ENCODE measurements around the gene BEST1.

Gene BEST1

DNA sequence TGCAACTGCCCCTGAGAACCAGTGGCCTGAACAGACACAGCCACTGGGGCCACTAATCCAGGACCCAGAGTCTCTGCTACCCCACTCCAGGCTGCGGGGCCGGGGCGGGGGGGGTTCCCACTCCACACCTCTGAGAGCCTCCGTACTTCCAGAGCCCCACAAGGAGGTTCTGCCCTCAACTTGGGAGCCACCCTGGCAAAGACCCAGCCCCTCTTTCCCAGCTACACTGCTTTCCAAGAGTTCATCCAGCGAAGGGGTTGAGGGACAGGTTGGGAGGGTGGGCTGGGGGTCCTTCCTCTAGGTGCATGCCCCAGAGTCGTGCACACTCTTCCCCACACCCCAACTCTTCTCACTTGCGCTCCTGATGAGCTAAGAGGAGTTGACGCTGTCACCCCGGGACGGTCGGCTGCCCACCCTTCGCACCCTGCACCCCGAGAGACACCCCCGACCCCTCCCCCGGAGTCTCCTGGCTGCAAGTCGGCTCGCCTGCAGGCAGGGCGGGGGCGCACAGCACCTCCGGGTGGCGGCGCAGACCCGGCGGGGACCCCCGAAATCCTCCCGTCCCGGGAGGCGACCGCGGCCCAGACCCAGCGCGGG is 33.3 kb upstream of the BEST1 start:
- DNase-seq: no peak

DNA sequence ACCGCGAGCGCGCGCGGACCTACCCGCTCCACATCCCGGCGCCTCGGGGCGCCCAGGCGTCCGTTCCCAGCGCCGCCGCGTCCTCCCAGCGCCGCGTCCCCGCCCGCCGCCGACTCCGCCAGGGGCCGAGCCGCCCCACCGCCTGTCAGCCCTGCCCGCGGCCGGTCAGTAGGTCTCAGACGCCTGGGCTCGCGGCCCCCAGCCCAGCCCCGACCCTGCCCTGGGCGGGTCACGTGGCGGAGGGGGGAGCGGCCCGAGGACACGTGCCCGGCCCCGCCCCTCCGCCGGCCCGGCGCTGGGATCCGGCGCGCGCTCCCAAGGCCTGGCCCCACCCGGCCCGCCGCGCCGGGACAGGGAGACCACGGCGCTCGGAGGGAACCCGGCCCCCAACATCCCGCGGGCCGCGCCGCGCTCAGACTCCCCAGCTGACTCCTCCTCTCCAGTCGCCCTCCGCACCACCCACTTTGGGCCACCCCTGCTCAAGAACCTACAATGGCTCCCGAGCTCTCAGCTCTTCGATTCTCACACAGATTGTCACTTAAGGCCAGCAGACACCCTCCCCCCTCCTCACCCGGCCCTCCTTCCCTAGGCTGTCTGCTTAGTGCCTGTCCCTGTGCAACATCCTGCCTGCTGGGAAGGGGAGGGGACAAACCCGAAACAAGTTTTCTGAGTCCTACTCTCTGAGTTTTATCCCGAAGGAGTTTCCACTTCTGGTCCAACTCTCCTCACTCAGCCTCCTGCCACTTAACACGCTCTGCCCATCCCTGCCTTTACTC is 32.6 kb upstream of the BEST1 start, which contains the start of gene RAB3IL1:
TSS of gene RAB3IL1 (minus strand) at position 233 of the 776 bp plus-strand sequence. CDS start at position 34, 199 bp downstream.
- DNase-seq: no peak

DNA sequence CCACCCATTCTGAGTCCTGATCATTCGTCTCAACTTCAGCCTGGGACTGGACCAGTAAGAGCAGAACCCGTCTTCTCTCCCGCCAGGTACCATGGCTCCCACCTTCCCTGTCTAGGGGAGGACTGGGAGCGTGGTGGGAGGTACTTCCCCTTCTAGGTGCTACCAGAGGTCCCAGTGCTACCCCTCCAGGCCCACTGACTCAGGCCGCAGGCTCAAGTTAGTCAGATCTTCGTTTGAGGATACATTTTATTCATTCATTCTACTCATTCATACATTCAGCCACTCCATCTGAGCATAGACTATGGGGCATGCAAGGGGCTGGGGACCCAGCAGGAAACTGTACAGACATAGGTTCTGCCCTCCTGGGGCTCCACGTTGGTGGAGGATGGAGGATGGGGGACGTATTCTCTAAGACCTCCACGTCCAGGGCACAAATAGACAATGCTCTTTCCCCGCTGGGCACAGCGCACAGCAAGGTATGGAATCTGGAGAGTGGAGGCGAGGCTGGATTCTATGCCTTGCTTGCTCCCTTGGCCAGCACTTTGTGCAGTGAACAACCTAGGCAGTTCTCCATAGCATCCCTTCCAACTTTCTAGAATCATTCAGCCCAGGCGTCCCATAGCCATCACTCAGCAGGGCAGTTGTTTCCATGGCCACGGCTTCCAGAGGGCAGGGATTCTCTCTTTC is 31.8 kb upstream of the BEST1 start:
- DNase-seq: no peak

DNA sequence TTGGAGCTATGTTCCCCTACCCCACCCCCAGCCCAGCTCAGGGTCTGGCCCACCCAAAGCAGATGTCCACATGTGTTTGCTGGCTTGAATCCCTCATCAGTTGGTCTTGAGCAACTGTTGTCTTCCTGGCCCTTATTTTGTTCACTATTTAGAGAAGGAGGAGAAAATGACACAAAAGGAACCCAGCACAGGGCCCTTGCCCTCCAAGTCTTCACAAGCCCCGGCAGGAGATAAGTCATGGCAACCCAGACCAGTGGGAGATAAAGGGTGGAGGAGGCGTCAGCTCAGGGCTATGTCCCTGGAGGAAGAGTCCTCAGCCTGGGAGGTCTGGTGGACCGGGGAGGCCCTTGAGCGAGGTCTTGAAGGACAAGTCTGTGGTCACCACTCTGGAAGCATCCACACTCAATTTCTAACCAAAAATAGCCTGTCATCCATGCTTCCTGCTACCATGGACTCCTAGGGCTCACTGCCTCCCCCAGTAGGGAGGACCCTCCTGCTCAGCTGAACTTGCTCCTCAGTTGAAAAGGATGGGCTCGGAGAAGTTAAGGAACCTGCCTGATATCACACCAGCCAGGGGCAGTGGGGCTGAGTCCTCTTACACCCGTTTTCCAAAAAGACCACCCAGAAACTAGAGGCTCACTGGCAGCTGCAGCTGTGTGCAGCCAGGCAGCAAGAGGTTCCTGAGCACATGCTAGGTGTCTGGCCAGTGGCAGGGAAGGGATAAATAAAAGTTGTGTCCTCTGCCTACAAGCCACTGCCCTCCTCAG is 31.0 kb upstream of the BEST1 start:
- no peak for DNase-seq

DNA sequence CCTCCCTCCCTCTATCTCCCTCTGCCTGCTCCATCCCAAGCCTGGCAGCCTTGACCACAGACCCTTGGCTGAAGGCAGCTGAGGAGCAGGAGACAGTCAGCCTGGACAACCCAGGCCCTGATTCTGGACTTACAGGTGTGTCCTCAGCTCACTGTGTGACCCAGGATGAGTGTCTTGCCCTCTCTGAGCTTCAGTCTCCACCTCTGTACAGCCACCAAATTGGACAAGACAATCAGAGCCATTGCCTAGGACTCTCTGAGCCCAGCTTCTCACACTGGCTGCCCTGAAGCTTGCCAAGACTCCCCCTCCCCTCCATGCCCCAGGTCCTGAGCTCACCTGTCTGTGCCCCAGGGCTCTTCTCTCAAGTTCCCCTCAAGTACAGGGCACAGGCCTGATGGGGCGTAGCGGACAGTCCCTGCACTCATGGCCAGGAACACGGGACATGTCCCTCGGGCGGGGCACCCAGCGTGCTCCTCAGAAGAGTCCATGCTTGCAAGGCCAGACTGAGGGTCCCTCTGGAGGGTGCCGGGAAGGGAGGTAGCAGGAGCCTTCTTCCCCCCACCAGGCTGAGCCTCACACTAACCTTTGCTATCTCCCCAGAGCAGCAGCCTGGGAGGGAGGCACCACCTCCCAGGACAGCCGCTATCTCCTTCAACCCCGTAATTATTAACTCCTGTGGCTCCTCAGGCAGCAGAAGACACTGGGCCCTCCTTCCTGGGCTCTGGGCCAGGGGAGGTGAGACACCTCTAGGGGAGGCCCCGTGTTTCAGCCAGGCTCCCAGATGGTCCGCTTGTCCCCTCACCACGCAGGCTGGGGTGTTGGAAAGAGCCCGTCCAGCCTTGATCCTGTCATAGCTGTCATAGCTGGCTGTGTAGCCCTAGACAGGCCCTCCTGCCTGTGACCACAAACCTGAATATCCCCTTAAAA is 30.2 kb upstream of the BEST1 start:
- DNase-seq: peak; percentile 6

DNA sequence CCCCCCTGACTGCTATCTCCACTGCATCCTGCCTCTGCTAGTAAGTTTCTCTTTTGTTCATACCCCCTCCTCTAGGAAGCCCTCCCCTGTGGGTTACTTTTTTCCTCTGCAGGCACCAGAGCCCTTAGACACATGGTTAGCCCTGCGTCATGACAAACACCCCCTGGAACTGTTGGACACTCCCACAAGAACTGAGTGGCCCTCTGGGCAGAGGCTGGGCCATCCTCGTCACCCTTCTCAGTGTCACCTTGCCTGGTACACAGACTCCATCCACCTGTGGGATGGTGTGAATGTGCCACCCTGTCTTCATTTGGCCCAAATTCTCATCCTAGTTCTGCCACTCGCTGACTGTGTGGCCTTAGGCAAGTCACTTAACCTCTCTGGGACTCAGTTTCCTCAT is 28.7 kb upstream of the BEST1 start:
- DNase-seq: no peak

DNA sequence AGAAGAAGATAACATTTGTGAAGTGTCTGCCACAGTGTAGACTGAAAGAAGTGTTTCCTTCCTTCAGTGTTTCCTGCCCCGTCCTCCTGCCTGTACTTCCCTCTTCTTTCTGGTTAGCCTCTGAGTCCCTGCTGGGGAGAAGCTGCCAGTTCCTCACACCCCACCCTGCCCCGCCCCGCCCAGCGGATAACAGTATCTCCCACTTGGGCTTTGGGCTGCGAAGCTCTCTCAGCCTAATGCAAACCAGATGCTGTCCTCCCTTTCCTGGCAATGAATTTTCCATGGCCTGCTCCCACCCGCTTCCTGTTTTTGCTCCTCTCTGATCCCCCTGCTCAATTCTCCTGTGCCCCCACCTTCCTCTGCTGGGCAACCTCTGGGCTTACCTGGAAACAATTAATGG is 27.6 kb upstream of the BEST1 start:
- no peak for DNase-seq

DNA sequence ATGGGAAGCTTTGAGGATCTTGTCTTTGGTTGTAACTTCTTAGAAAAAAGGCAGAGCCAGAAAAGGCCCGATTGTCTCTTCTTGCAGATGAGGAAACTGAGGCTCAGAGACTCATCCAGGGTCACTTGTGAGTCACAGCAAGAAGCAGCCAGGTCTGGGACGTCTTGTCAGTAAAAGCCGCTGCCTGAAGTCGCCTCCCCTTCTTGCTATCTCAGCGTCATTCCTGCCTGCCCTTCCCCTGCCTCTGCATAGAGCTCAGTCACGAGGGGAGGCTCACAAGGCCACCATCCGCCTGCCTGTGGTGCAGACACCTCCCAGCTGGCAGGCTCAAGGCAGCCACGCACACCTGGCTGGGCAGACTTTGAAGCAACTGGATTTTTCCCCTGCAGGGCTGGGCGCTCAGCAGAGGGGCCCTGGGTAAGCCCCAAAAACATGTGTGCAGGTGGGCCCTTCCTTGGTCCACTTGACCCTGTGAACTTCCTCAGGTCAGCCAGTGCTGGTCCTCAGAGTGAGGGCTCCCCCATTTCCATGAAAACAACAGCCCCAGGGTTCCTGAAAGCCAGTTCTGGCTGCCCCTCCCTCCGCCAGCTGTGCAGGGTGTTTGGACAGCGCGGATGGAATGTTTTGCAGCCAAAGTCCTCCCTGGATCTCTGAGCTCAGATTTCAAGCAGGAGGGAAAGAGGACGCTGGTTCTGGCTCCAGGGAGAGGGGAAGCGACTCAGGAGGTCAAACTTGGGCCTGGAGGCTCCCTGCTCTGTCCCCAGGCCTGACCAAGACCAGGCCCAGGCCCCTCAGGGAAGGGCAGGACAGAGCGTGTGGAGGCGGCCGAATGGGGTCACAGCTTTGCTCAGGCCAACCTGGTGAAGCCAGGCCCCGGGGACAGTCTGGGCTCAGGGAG is 26.7 kb upstream of the BEST1 start:
- no peak for DNase-seq

DNA sequence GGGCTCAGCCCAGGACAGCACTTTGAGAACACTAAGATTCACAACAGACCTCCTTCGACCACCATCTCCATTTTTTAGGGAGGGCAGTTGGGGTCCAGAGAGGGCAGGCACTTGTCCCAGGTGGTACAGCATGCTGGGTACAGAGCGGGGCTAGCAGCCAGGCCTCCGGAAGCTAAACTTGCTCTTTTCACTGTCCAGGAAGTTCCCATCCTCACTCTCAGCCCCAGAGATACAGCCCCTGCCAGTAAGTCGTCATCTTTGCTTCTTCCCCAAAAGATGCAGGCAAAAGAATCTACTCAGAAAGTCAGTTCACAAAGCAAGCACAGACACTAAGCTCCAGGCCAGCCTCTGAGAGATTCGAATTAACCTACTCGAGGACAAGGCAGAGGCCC is 26.1 kb upstream of the BEST1 start:
- no peak for DNase-seq

DNA sequence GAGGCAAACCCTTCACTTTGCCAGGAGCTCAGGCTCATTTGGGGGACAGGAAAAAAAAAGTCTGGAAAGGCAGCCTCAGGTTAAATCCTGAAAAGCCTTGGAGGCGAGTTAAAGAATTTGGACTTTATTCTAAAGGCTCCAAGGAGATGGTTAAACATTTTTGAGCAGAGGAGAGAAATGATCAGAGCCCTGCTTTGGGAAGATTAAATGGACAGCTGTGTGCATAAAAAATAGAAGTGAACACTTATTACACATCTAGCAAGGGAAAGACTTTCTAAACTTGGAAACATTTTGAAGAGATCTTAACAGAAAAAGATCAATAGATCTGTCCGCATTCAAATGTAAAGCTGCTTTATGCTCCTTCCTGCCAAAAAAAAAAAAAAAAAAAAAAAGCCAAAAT is 24.4 kb upstream of the BEST1 start:
- no peak for DNase-seq

DNA sequence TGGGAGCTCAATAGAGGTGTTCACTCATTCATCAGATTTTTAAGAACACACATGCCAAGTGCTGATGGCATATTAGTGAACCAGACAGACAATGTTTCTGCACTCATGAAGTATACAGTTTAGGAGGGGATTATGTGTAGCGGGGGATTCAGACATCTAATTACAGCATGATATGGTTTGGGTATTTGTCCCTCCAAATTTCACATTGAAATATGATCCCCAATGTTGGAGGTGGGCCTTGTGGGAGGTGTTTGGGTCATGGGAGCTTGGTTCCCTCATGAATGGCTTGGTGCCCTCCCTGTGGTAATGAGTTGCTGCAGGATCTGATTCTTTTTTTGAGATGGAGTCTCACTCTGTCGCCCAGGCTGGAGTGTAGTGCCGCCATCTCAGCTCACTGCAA is 23.9 kb upstream of the BEST1 start:
- no peak for DNase-seq

DNA sequence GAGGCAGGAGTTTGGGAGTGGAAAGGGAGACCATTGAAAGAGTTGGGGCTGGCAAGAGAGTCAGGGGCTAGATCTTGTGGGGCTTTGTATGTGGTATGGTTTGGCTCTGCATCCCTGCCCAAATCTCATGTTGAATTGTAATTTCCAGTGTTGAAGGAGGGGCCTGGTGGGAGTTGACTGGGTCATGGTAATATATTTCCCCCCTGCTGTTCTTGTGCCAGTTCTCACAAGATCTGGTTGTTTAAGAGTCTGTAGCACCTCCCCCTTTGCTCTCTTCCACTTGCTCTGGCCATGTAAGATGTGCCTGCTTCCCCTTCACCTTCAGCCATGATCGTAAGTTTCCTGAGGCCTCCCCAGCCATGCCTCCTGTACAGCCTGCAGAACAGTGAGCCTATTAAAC is 22.6 kb upstream of the BEST1 start:
- no peak for DNase-seq

DNA sequence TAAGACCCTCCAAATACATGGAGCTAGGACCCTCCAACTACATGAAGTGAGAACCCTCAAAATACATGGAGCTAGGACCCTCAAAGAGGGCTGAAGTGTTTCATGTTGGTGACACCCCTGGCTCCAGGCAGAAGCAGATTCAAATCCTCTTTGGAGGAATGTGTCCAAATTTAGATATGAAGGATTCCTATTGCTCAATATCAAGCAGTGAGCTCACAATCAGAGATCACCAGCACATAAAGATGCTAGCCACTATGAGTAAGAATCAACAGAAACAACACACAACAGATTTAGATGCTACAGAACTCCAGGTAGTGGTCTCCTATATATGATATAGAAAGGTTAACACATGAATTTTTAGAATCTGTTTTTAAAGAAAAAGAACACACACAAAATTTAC is 21.5 kb upstream of the BEST1 start:
- no peak for DNase-seq

DNA sequence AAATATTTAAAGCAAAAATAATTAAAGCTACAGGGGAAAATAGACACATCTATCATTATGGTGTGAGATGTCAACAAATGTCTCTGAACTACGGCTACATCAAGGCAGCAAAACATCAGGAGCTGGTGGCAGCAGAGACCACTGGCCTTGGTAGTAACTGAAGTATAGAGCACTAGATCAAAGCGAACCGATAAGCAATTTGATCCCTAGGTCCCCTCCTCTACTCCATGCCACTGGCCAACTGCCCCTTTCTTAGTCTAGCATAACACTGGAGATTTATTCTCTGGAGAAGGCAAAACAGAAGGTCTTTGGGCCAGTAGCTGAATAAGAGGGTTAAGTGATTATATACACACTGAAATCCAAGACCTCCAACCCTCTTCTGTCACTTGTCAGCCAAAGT is 19.2 kb upstream of the BEST1 start:
- DNase-seq: no peak

DNA sequence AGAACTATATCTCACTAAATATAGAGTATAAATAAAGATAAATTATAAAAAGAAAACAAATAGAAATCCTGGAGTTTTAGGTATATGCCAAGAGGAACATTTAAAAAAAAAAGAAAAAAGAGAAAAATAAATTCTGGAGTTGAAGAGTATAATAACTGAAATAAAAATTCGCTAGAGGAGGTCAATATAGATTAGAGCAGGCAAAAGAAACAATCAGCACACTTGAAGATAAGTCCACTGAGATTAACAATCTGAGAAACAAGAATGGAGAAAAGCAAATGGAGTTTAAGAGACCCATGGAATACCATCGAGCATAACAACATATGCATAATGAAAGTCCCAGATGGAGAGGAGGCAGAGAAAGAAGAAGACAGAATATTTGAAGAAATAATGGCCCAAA is 14.3 kb upstream of the BEST1 start:
- no peak for DNase-seq

DNA sequence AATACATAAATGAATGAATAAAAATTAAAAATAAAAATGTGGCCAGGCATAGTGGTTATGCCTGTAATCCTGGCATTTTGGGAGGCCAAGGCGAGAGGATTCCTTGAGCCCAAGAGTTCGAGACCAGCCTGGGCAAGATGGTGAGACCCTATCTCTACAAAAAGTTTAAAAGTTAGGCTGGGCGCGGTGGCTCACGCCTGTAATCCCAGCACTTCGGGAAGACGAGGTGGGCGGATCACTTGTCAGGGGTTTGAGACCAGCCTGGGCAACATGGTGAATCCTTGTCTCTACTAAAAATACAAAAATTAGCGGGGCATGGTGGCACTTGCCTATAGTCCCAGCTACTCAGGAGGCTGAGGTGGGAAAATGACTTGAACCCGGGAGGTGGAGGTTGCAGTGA is 9.7 kb upstream of the BEST1 start:
- no peak for DNase-seq

DNA sequence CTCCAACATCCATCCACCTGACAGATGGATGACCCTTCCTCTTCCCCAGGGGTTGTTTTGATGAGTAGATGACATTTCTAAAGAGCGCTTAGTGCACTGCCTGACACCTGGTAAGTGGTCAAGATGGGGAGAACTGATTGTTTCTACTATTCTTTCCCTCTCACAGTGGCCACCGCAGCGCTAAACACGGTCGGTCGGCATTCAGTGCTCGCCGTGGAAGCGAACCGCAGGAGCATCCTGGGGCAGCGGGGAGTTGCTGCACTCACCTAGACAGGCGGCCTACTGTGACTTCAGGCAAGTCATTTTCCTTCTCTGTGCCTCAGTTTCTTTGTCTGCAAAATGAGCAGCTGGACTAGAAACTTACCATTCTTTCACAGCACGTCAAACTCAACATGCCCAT is 5.0 kb upstream of the BEST1 start:
- DNase-seq: no peak

DNA sequence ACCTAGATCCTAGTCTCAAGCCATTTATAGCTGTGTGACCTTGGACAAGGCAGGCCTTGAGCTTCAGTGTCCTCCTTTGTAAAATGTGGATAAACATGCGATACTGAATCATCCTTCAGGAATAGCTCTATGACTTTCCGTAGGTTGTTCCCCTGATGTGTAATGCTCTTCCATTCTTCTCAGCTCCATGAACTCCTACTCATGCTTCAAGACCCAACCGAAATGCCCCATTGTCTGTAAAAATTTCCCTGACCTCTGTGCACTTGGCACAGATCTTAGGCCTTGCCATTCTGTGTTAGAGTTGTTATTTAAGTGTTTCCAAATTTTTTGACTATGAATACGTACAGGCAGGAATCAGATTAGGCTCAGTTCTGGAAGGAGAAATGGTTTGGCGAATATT is 3.3 kb upstream of the BEST1 start:
- DNase-seq: no peak

DNA sequence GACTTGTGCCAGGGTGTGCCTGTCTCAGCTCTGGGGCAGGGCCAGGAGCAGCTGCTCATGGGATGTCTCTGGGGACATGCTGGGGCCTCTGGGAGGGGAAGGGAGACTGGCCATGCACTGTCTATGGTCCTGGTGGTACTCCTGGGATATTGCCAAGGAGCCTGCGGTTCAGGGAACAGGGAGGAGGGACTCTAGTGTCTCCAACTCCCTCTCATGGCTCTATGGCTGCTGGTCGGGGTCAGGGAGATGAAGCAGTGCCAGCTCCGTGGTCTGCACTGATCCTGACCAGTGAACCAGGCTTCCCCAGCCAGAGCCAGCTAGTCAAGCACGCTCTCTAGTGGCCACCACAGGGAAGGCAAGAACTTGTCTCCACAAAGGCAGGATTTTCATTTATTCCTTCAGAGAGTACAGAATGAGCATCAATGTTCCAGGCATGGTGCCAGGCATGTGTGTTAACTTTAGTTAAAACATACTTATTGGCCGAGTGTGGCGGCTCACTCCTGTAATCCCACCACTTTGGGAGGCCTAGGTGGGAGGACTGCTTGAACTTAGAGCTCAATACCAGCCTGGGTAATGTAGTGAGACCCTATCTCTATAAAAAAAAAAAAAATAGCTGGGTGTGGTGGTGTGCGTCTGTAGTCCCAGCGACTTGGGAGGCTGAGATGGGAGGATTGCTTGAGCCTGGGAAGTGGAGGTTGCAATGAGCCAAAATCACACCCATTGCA is 2.5 kb upstream of the BEST1 start:
- DNase-seq: peak; percentile 61

DNA sequence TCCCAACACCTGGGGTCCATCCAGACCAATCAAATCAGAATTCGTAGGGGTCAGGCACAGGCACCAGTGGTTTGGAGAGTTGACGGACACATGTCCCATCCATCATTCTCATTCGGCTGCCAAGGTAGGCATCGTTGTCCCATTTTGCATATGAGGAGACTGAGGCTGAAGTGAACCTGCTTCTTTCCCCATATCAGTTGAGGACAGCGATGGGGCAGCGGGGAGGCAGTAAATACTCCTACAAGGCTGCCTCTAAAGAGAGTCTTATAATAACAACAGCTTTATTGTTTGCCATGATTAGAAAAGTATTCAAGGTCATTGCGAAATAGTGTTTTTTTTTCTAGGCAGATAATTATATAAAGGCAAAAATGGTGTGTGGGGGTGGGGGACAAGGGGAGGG is 1.6 kb upstream of the BEST1 start:
- DNase-seq: no peak
